ENCODE results near the gene TOLLIP. TPM values are rescaled to one million over a fixed set of nuclear protein-coding genes. Genes with fewer than 3 reads are reported as not detected.
A peak's percentile ranks its signal among the peaks of the same experiment; 100 is the strongest.

The TOLLIP gene
- total RNA-seq, 1 donor from 2014 or later, result 65.3 TPM

DNA sequence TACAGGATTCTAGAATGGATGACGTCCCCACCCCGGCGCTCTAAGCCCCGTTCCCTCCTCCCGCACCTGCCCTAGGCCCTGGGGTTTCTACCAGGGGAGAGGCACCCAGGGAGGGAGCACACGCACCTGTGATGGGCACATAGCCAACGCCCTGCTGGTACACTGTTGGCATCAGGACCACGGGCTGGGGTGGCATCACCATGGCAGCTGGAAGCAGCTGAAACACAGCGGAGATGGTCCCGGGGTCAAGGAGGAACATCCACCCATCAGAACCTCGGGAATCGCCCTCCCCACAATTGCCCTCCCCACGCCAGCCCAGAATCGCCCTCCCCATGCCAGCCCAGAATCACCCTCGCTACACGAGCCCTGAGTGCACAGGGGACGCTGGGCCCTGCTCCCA is 23.6 kb downstream of the TOLLIP start:
- Mint-ChIP-seq H3K4me1 (ENCODE audit: unreplicated experiment) (peaks cover 14% of the 10 kb centered on the region), H3K4me3 (ENCODE audit: unreplicated experiment) (no peak overlapping the region), H3K36me3 (ENCODE audit: low read depth, unreplicated experiment) (peaks cover 23% of the 10 kb centered on the region), H3K9me3 (ENCODE audit: unreplicated experiment) (no peaks in the 10 kb centered on the region), H3K27me3 (ENCODE audit: unreplicated experiment) (peaks cover 9% of the 10 kb centered on the region), H3K27ac (ENCODE audit: unreplicated experiment) (no peak overlapping the region)
- TF ChIP-seq, protein P1, sequence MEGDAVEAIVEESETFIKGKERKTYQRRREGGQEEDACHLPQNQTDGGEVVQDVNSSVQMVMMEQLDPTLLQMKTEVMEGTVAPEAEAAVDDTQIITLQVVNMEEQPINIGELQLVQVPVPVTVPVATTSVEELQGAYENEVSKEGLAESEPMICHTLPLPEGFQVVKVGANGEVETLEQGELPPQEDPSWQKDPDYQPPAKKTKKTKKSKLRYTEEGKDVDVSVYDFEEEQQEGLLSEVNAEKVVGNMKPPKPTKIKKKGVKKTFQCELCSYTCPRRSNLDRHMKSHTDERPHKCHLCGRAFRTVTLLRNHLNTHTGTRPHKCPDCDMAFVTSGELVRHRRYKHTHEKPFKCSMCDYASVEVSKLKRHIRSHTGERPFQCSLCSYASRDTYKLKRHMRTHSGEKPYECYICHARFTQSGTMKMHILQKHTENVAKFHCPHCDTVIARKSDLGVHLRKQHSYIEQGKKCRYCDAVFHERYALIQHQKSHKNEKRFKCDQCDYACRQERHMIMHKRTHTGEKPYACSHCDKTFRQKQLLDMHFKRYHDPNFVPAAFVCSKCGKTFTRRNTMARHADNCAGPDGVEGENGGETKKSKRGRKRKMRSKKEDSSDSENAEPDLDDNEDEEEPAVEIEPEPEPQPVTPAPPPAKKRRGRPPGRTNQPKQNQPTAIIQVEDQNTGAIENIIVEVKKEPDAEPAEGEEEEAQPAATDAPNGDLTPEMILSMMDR (IDR thresholded peaks at IDR 0.05; ENCODE audit: unreplicated experiment), result no peak
- no peak for DNase-seq (ENCODE audit: low spot score)

DNA sequence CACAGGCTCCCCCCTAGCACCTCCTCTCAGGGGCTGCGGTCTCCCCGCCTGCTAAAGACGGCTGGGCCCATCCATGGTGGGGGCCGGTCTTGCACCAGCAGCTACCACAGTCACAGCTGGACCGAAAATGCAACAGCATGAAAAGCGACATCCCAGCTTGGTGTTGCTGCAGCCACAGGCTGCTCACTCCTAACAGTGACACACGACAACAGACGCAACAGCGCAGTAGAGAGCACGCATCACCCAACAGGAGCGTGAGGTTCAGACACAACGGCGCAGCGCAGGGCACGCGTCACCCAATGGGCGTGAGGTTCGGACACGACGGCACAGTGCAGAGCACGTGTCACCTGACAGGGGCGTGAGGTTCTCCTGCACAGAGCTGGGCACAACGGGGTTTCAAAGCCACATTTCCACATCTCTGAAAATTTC is 24.1 kb downstream of the TOLLIP start:
- TF ChIP-seq, protein P1 (IDR thresholded peaks at IDR 0.05; ENCODE audit: unreplicated experiment), result no peak
- peaks cover 9% of the 10 kb centered on the region for H3K27me3 Mint-ChIP-seq (ENCODE audit: unreplicated experiment)
- peaks cover 18% of the 10 kb centered on the region for H3K36me3 Mint-ChIP-seq (ENCODE audit: low read depth, unreplicated experiment)

DNA sequence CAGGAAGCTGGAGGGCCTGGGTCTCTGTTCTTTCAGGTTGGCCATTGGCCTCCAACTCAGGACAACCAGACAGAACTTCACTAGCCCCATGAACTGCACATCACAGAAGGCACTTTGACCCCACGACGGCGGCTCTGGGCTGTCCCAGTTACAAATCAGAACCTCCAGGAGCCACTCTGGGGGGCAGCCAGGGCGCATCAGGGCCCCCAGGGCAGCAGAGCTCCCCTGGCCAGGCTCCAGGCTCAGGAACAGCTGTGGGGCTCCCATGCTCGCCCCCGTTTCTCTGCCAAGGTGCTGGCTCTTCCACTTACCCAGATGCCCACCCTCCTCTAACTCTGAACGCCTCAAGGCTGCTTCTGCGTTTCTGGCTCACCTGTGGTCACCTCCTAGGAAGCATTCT is 25.5 kb downstream of the TOLLIP start:
- Mint-ChIP-seq H3K36me3 (ENCODE audit: low read depth, unreplicated experiment) (peaks cover 22% of the 10 kb centered on the region), H3K27me3 (ENCODE audit: unreplicated experiment) (peaks cover 11% of the 10 kb centered on the region), H3K4me1 (ENCODE audit: unreplicated experiment) (peaks cover 18% of the 10 kb centered on the region), H3K9me3 (ENCODE audit: unreplicated experiment) (no peaks in the 10 kb centered on the region), H3K4me3 (ENCODE audit: unreplicated experiment) (no peak overlapping the region), H3K27ac (ENCODE audit: unreplicated experiment) (no peak overlapping the region)
- TF ChIP-seq, protein P1 (IDR thresholded peaks at IDR 0.05; ENCODE audit: unreplicated experiment), result no peak
- DNase-seq (ENCODE audit: low spot score), result no peak

More for the DNA sequence above, 24.1 kb downstream of the TOLLIP start:
- Mint-ChIP-seq H3K4me3 (ENCODE audit: unreplicated experiment) (no peak overlapping the region), H3K4me1 (ENCODE audit: unreplicated experiment) (peaks cover 15% of the 10 kb centered on the region), H3K27ac (ENCODE audit: unreplicated experiment) (no peak overlapping the region), H3K9me3 (ENCODE audit: unreplicated experiment) (no peaks in the 10 kb centered on the region)
- no peak for DNase-seq (ENCODE audit: low spot score)

DNA sequence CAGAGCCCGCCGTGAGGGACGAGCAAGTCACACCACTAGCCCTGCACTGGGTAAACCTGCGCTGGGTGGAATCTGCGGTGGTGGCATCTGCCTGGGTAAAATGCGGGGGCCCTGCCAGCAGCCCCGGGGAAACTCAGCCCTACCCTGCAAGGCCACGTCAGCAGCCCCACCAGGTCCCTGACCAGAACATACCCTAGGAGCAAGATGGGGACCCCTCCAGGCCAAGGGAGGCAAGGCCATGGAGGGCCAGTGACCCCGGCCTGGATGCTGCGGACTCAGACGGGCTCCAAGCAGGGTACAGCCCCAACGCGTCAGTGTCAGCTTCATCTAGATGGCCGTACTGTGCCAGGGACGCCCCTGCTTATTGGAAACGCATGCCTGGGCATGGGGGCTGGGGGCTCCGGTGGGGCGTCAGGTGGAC is 26.3 kb downstream of the TOLLIP start:
- no peak overlapping the region for H3K27ac Mint-ChIP-seq (ENCODE audit: unreplicated experiment)
- H3K36me3 Mint-ChIP-seq (ENCODE audit: low read depth, unreplicated experiment), result peaks cover 22% of the 10 kb centered on the region

DNA sequence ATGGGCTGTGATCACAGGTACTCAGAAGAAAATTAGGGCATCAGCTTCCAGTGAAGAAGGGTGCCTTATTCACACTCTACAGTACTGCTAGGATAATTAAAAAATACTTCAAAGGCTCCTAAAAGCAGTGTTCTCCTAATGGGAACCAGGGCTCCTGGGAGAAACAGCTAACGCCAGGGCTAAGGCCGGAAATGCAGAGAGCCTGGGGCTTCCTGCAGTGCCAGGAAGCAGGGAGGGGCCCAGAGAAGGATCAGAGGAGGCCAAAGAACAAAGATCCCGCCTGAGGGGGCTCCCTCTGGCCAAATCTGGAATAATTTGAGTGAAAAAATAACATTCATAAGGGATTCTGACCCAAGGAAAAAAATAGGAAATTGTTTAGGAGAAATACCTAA is 27.5 kb downstream of the TOLLIP start:
- Mint-ChIP-seq H3K9me3 (ENCODE audit: unreplicated experiment) (no peaks in the 10 kb centered on the region), H3K27me3 (ENCODE audit: unreplicated experiment) (peaks cover 11% of the 10 kb centered on the region), H3K4me1 (ENCODE audit: unreplicated experiment) (peaks cover 18% of the 10 kb centered on the region), H3K4me3 (ENCODE audit: unreplicated experiment) (no peak overlapping the region), H3K27ac (ENCODE audit: unreplicated experiment) (peak overlapping the region; percentile 95), H3K36me3 (ENCODE audit: low read depth, unreplicated experiment) (peaks cover 26% of the 10 kb centered on the region)
- TF ChIP-seq, protein P1 (IDR thresholded peaks at IDR 0.05; ENCODE audit: unreplicated experiment), result no peak
- peak; percentile 53 for DNase-seq (ENCODE audit: low spot score)

More for the DNA sequence above, 26.3 kb downstream of the TOLLIP start:
- Mint-ChIP-seq H3K9me3 (ENCODE audit: unreplicated experiment) (no peaks in the 10 kb centered on the region), H3K4me3 (ENCODE audit: unreplicated experiment) (no peak overlapping the region), H3K27me3 (ENCODE audit: unreplicated experiment) (peaks cover 11% of the 10 kb centered on the region), H3K4me1 (ENCODE audit: unreplicated experiment) (peaks cover 18% of the 10 kb centered on the region)
- TF ChIP-seq, protein P1 (IDR thresholded peaks at IDR 0.05; ENCODE audit: unreplicated experiment), result no peak
- DNase-seq (ENCODE audit: low spot score), result no peak
